Hepatocyte (in vitro differentiated cells): Measurements from ENCODE around the gene PDLIM7. TPM values are rescaled to one million over a fixed set of nuclear protein-coding genes. Genes with fewer than 3 reads are reported as not detected.
A peak's percentile ranks its signal among the peaks of the same experiment; 100 is the strongest.

Experiments
- DNase-seq: peaks from one replicate; pipeline ENCODE4 v3.0.0-alpha.2; 2016; ENCODE audit warnings: low spot score
- H2AFZ ChIP-seq: fragments of 200-600 bp; sonication (generic); 2 replicates; pipeline ENCODE4 v1.6.0; 2016; ENCODE audit warnings: antibody characterized with exemption, mild to moderate bottlenecking
- H3K27ac ChIP-seq: fragments of 200-600 bp; sonication (generic); 2 replicates; pipeline ENCODE4 v1.5.1; 2016; ENCODE audit warnings: mild to moderate bottlenecking
- H3K27me3 ChIP-seq: fragments of 200-600 bp; sonication (generic); 2 replicates; pipeline ENCODE4 v1.6.1; 2016
- H3K36me3 ChIP-seq: fragments of 200-600 bp; sonication (generic); replicated peaks from 2 replicates; pipeline ENCODE4 v1.5.1; 2016; ENCODE audit warnings: low read depth; ENCODE audit not compliant: insufficient read depth
- H3K4me1 ChIP-seq: fragments of 200-600 bp; sonication (generic); 2 replicates; pipeline ENCODE4 v1.5.1; 2016; ENCODE audit warnings: mild to moderate bottlenecking, moderate library complexity; ENCODE audit not compliant: insufficient read depth
- H3K4me2 ChIP-seq: fragments of 200-600 bp; sonication (generic); 2 replicates; pipeline ENCODE4 v1.6.0; 2016
- H3K4me3 ChIP-seq: fragments of 200-600 bp; sonication (generic); 2 replicates; pipeline ENCODE4 v1.5.1; 2016; ENCODE audit warnings: mild to moderate bottlenecking
- H3K79me2 ChIP-seq: fragments of 200-600 bp; sonication (generic); 2 replicates; pipeline ENCODE4 v1.6.0; 2017; ENCODE audit warnings: mild to moderate bottlenecking
- H3K9me2 ChIP-seq: fragments of 200-600 bp; sonication (generic); replicated peaks from 2 replicates; pipeline ENCODE4 v1.6.0; 2017; ENCODE audit warnings: mild to moderate bottlenecking; ENCODE audit not compliant: insufficient read depth
- H3K9me3 ChIP-seq: fragments of 200-600 bp; sonication (generic); 2 replicates; pipeline ENCODE4 v1.5.1; 2016; ENCODE audit warnings: low read depth, mild to moderate bottlenecking
- H4K20me1 ChIP-seq: fragments of 200-600 bp; sonication (generic); 2 replicates; pipeline ENCODE4 v1.6.0; 2016; ENCODE audit warnings: mild to moderate bottlenecking; ENCODE audit not compliant: insufficient read depth, poor library complexity, severe bottlenecking
- EZH2 ChIP-seq: fragments of 200-600 bp; sonication (generic); IDR thresholded peaks from 2 replicates; pipeline ENCODE4 v1.6.1; 2016; ENCODE audit warnings: antibody characterized with exemption, mild to moderate bottlenecking, borderline replicate concordance
- EZH2phosphoT487 ChIP-seq: fragments of 200-600 bp; sonication (generic); IDR thresholded peaks from one replicate; pipeline ENCODE4 v1.6.1; 2018; ENCODE audit warnings: antibody characterized with exemption, mild to moderate bottlenecking, low read depth, moderate library complexity; ENCODE audit not compliant: unreplicated experiment, severe bottlenecking
- WGBS: methylation state at CpG from one replicate; pipeline ENCODE4 v1.1.6; 2016; ENCODE audit warnings: low lambda C conversion rate; ENCODE audit errors: missing lambda C conversion rate; 5-methylcytosine and 5-hydroxymethylcytosine counted together
- polyA plus RNA-seq: library from polyadenylated mRNA; unstranded; fragments of >200 nt; fragmentation: Nextera tagmentation; extraction: Ambion mirVana; gene quantifications from 2 replicates; pipeline ENCODE4 v1.2.1, GENCODE V29; 2016
- total RNA-seq: library from RNA; depleted of rRNA; stranded (reverse); fragments of >200 nt; gene quantifications from 2 replicates; pipeline ENCODE4 v1.2.3, GENCODE V29; 2014
- TF ChIP-seq, protein P1 (sequence below): fragments of 200-600 bp; sonication (generic); IDR thresholded peaks from 2 replicates; pipeline ENCODE4 v1.5.1; 2016; ENCODE audit warnings: antibody characterized with exemption, mild to moderate bottlenecking; ENCODE audit not compliant: poor library complexity

Gene PDLIM7
- total and polyA plus RNA-seq, 2 experiments from 2014 or later = 57.1 to 143 TPM

GRCh38 chr5:177450667-177451424 is 46.6 kb downstream of the PDLIM7 start:
- Histone ChIP-seq H3K9me2 (no peaks in the 10 kb centered on the region), H3K27ac (no peak overlapping the region), H3K27me3 (peaks cover under 1% of the 10 kb centered on the region), H3K79me2 (no peaks in the 10 kb centered on the region), H3K4me3 (no peak overlapping the region), H3K4me2 (no peak overlapping the region), H4K20me1 (no peaks in the 10 kb centered on the region), H3K36me3 (no peaks in the 10 kb centered on the region), H3K9me3 (no peaks in the 10 kb centered on the region), H2AFZ (no peak overlapping the region), H3K4me1 (peaks cover 21% of the 10 kb centered on the region)
- whole genome bisulfite sequencing = 92% methylated on average over 10 of the region's 10 CpGs
- no peak for DNase-seq
- TF ChIP-seq EZH2phosphoT487 = no peak
- no peak for TF ChIP-seq EZH2
- TF ChIP-seq, protein P1, sequence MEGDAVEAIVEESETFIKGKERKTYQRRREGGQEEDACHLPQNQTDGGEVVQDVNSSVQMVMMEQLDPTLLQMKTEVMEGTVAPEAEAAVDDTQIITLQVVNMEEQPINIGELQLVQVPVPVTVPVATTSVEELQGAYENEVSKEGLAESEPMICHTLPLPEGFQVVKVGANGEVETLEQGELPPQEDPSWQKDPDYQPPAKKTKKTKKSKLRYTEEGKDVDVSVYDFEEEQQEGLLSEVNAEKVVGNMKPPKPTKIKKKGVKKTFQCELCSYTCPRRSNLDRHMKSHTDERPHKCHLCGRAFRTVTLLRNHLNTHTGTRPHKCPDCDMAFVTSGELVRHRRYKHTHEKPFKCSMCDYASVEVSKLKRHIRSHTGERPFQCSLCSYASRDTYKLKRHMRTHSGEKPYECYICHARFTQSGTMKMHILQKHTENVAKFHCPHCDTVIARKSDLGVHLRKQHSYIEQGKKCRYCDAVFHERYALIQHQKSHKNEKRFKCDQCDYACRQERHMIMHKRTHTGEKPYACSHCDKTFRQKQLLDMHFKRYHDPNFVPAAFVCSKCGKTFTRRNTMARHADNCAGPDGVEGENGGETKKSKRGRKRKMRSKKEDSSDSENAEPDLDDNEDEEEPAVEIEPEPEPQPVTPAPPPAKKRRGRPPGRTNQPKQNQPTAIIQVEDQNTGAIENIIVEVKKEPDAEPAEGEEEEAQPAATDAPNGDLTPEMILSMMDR = no peak

DNA sequence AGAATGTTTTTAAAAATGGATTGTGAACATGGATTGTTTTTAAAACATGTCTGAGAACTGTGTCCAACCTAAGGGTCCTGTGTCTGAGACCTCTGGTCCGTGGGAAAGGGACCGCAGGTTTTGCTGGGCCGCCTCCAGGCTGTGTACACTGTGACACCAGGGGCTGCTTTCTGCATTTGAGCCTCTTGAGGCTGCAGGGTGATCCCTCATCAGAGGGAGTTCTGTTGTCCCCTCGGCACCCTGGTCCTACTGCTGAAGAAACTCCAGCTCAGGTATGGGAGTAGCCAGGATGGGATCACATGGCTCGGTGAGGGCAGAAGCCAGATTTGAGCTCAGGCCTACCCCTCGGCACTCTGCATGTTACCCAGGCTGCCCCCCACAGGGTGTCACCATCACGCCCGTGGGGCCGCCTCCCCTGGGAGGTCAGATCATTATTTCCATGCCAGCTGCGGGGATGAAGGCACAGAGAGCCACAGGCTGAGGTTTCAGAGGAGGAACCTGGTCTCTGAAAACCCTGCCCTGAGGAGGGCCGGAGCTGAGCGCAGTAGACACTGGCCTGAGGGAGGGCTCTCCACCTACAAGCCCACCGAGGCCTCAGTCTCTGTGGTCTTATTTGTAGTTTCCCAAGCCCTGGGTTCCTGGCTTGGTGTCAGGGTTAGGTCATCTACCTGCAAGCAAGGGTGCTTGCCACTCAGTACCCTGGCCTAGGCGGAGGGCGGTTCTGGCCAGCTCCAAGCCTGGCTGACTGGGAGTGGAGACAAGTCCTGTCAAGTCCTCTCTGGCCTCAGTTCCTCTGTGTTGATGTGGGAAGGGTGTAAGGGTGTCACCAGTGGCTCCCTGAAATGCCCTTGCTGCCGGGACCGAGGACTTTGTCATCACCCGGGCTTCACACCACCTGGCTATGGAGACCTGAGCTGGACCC is 48.0 kb downstream of the PDLIM7 start:
- Histone ChIP-seq H3K4me1 (peaks cover 22% of the 10 kb centered on the region), H3K9me2 (no peaks in the 10 kb centered on the region), H3K9me3 (no peaks in the 10 kb centered on the region), H3K27ac (no peak overlapping the region), H3K79me2 (no peaks in the 10 kb centered on the region), H3K27me3 (peaks cover 3% of the 10 kb centered on the region), H2AFZ (no peak overlapping the region), H3K4me2 (no peak overlapping the region), H4K20me1 (no peaks in the 10 kb centered on the region), H3K36me3 (no peaks in the 10 kb centered on the region), H3K4me3 (no peak overlapping the region)
- TF ChIP-seq, protein P1 = no peak
- no peak for TF ChIP-seq EZH2
- TF ChIP-seq EZH2phosphoT487 = no peak
- no peak for DNase-seq
- 89% methylated on average over 18 of the region's 18 CpGs for WGBS

DNA sequence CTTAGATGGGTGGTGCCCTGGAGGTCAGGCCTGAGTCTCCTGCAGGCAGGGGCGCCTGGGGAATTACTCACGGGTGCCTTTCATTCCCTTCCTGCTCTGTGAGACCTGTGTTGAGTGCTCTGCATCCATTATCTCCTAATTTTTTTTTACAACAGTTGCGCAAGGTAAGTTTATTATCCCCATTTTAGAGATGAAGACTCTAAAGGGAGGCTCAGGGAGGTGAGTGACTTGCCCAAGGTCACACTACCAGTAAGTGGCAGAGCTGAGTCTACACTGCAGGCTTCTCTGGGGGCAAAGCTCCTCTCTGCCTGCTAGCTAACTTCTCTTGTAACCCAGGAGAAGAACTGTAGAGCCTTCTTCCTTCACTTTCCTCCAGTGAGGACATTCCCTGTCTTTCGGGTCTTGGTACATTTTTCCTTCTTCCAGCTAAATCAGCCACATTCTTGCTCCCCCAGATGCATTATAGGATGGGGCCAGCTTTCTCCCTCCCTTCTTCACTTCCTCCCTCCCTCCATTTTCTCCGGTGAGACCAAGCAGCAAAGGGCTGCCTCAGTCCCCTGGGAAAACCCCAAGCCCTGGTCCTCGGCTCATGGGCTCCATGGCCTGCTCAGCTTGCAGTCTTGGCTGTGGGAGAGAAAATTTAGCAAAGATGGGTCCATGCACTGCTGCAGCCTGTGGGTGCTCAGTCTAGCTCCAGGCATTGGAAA is 49.0 kb downstream of the PDLIM7 start:
- Histone ChIP-seq H3K4me2 (peak overlapping the region; percentile 100), H3K27me3 (peaks cover 3% of the 10 kb centered on the region), H3K9me2 (no peaks in the 10 kb centered on the region), H4K20me1 (no peaks in the 10 kb centered on the region), H2AFZ (no peak overlapping the region), H3K79me2 (no peaks in the 10 kb centered on the region), H3K4me1 (peaks cover 14% of the 10 kb centered on the region), H3K36me3 (no peaks in the 10 kb centered on the region), H3K27ac (no peak overlapping the region), H3K9me3 (no peaks in the 10 kb centered on the region), H3K4me3 (no peak overlapping the region)
- DNase-seq = no peak
- no peak for TF ChIP-seq EZH2
- TF ChIP-seq, protein P1 = no peak
- TF ChIP-seq EZH2phosphoT487 = no peak
- WGBS = 86% methylated on average over 6 of the region's 6 CpGs
